GM18508 (cell line): ENCODE measurements around the gene GALM.
"Not testable (repeated sequence)": the region's sequence is repeated elsewhere in the genome, so short reads cannot be mapped to it uniquely, and the experiment has no call there.

Source experiments
- ATAC-seq: cut with Tn5 transposase; IDR thresholded peaks from one replicate; pipeline ENCODE4 v1.9.1; 2021; ENCODE audit warnings: moderate number of reproducible peaks; ENCODE audit not compliant: insufficient read depth, unreplicated experiment

Gene GALM

GRCh38 chr2:38672445-38673391, 6.8 kb downstream of the GALM start:
- no peak for ATAC-seq

DNA sequence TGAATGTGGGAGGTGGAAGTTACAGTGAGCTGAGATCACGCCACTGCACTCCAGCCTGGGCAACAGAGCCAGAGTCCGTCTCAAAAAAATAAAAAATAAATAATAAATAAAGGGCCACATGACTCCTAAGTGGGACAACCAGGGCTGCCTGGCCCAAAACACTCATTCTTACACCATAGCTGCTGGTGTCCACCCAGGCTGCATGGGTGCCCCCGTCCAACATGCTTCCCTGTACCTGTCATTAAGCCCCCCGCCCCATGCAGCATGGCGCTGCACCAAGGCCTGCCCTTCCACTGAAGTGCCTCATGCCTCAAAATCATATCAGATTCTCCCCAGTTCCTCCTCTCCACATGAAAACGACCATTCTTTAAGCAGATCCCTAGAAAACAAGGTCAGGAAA, 10.8 kb downstream of the GALM start:
- ATAC-seq = no peak

DNA sequence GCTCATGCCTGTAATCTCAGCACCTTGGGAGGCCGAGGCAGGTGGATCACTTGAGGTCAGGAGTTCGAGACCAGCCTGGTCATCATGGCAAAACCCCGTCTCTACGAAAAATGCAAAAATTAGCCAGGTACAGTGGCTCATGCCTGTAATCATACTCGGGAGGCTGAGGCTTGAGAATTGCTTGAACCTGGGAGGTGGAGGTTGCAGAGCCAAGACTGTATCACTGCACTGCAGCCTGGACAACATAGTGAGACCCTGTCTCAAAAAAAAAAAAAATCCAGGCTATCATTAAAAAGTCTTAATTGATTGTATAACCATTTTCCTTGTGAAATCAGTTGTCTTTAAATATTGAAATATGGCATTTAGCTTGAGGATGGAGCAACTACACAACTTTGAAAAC, 15.0 kb downstream of the GALM start:
- ATAC-seq = not testable (repeated sequence)

DNA sequence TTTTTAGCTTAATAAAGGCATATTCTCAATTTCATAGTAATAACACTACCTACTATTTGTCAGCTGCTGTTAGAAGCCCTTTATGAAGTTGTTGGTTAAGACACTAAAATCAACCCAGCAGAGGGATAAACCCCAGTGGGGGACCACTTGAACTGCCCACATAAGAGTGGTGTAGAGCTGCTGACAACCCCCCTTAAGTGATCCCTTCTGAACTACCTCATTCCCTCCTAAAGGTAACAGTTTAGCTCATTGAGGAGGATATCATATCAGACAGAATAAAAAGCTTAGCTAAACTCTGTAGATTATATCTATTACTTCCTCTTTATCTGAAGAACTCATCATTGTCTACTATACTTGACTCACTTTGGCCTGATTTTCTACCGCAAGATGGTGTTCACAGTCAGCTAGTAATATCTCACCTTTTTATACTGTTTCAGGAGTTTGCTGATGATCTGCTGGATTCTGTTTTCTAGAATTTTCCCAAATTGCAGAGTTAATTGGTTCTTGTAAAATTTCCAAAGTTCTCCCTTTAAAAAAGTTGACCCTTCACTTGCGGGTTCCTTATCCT, 16.2 kb downstream of the GALM start:
- no peak for ATAC-seq

- not testable (repeated sequence) for ATAC-seq
These were observed 16.7 kb downstream of the GALM start for GRCh38 chr2:38682620-38683019.

DNA sequence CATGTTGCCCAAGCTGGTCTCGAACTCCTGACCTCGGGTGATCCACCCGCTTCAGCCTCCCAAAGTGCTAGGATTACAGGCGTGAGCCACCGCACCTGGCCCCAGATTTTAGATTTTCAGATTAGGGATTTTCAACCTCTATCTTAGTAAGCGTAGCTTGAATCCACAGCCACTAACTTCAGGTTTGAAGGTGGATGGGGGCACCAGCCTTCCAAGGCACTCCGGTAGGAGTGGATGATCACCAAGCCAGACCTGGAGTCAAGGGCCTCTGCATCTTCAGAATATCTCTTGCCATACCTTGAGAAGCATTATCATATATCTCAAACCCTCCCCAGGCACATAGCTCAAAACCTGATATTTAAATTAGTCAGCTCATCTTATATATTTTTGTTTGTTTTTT, 17.9 kb downstream of the GALM start:
- no peak for ATAC-seq

GRCh38 chr2:38685116-38685735, 19.3 kb downstream of the GALM start:
- no peak for ATAC-seq

DNA sequence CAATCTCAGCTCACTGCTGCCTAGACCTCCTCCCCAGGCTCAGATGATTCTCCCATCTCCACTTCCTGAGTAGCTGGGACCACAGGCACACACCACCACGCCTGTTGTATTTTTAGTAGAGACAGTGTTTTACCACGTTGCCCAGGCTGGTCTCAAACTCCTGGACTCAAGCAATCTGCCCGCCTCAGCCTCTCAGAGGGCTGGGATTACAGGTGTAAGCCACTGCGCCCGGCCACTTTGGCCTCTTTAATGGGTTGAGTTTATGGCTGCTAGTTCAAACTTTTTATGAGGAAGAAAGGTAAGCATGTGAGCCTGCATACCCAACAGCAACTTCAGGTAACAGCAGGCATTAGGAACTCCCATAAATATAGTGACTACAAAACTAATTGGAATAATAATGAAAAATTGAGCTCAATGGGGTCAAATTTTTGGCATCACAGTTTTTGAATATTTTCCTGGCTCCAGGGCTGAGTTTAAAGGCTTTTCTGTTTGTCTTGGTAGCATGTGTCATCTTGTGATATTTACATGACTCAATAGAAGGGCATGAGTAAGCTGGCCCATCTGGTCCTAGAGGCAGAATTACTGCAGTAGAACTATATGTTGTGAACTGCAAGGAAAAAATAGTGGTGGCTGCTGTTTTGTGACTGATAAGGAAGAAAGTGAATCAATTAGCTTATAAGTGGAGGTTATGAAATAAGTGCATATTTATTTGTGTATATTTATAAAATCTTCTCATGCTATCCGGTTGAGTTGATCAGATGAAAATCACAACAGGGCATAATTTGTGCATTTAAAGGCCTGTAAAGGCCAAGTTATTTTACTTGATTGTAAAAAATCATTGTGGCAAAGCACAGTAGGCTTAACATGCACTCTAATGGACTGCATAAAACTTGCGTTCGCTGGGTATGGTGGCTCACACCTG, 24.8 kb downstream of the GALM start:
- ATAC-seq = no peak

- ATAC-seq = no peak
These were observed 26.1 kb downstream of the GALM start for GRCh38 chr2:38691994-38692393.

- no peak for ATAC-seq
These were observed 26.9 kb downstream of the GALM start for GRCh38 chr2:38692636-38693318.

GRCh38 chr2:38697116-38697840, 31.4 kb downstream of the GALM start:
- ATAC-seq = no peak

- ATAC-seq = no peak
These were observed 32.6 kb downstream of the GALM start for GRCh38 chr2:38698467-38699003.

GRCh38 chr2:38700113-38700785, 34.3 kb downstream of the GALM start:
- no peak for ATAC-seq

GRCh38 chr2:38700881-38701458, 35.1 kb downstream of the GALM start:
- no peak for ATAC-seq

- ATAC-seq = no peak
These were observed 35.6 kb downstream of the GALM start for GRCh38 chr2:38701542-38701941.

- no peak for ATAC-seq
These were observed 36.5 kb downstream of the GALM start for GRCh38 chr2:38702413-38702812.

GRCh38 chr2:38703336-38703735, 37.4 kb downstream of the GALM start:
- ATAC-seq = not testable (repeated sequence)

DNA sequence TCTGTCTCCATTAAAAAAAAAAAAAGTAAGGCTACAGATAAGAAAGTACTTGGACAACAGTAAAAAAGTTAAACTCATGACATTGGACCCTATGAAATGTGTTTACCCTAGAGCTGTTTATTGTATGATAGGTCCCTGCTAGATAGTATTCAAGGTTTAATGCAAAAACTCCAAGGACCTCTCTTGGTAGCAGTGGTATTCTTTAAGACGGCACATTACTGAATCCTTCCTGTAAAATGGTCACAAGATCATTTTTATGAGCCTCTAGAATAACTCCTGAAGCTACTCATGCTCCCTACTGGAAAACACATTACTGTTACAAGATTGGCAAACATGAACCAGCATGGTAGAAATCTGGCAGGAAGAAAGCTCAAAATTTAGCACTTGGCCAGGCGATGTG, 38.8 kb downstream of the GALM start:
- no peak for ATAC-seq
